PC-3 (cell line): ENCODE measurements around the gene COG5. TPM values are rescaled to one million over a fixed set of nuclear protein-coding genes. Genes with fewer than 3 reads are reported as not detected.

Experiments used
- ATAC-seq: fragments of 200-7000 bp; cut with Tn5 transposase; 2 replicates; pipeline ENCODE4 v1.9.1; 2020; ENCODE audit warnings: mild to moderate bottlenecking, moderate library complexity
- BruUV-seq: library from RNA; stranded (reverse); fragments of 400-500 nt; replicated peaks from 2 replicates; lab custom pipeline; 2021; lab: Mats Ljungman, UMichigan
- CTCF ChIA-PET: fragments of 300-600 bp; sonication (Branson Sonifier 250); formaldehyde crosslinking; loops from one replicate; lab custom pipeline; 2022; ENCODE audit warnings: antibody characterized with exemption; lab: Charles Lee
- POLR2A ChIA-PET: fragments of 300-600 bp; sonication (Branson Sonifier 250); formaldehyde crosslinking; loops from one replicate; lab custom pipeline; 2022; ENCODE audit warnings: antibody characterized with exemption; ENCODE audit not compliant: unreplicated experiment; lab: Charles Lee
- DNase-seq: peaks from one replicate; pipeline ENCODE4 v3.0.0-alpha.2; 2015
- H2AFZ ChIP-seq: fragments of 300-600 bp; sonication (generic); 2 replicates; pipeline ENCODE4 v1.6.0; 2016; ENCODE audit warnings: antibody characterized with exemption, low read length
- H3F3A ChIP-seq: fragments of 300-600 bp; sonication (generic); one replicate; pipeline ENCODE4 v1.6.0; 2017; ENCODE audit warnings: antibody characterized with exemption, low read length, control low read depth, mild to moderate bottlenecking; ENCODE audit not compliant: unreplicated experiment
- H3K27ac ChIP-seq: fragments of 300-600 bp; sonication (generic); 2 replicates; pipeline ENCODE4 v1.5.1; 2016; ENCODE audit warnings: mild to moderate bottlenecking, low read length
- H3K27me3 ChIP-seq: fragments of 300-600 bp; sonication (generic); 2 replicates; pipeline ENCODE4 v1.6.1; 2016; ENCODE audit warnings: low read length, mixed read lengths
- H3K36me3 ChIP-seq: fragments of 300-600 bp; sonication (generic); 2 replicates; pipeline ENCODE4 v1.6.1; 2016; ENCODE audit warnings: low read depth, mixed run types, low read length, mixed read lengths
- H3K4me1 ChIP-seq: fragments of 300-600 bp; sonication (generic); 2 replicates; pipeline ENCODE4 v1.5.1; 2016; ENCODE audit warnings: low read length; ENCODE audit not compliant: insufficient read depth
- H3K4me2 ChIP-seq: fragments of 300-600 bp; sonication (generic); 2 replicates; pipeline ENCODE4 v1.6.0; 2016; ENCODE audit warnings: low read length
- H3K4me3 ChIP-seq: fragments of 300-600 bp; sonication (generic); 2 replicates; pipeline ENCODE4 v1.5.1; 2016; ENCODE audit warnings: mild to moderate bottlenecking, low read length, mixed read lengths
- H3K79me2 ChIP-seq: fragments of 300-600 bp; sonication (generic); 2 replicates; pipeline ENCODE4 v1.6.1; 2017; ENCODE audit warnings: low read length, mixed read lengths
- H3K9ac ChIP-seq: fragments of 300-600 bp; sonication (generic); 2 replicates; pipeline ENCODE4 v1.6.0; 2016; ENCODE audit warnings: mild to moderate bottlenecking, low read length
- H3K9me2 ChIP-seq: fragments of 300-600 bp; sonication (generic); replicated peaks from 2 replicates; pipeline ENCODE4 v1.6.1; 2016; ENCODE audit warnings: mixed run types, low read length, mixed read lengths
- H3K9me3 ChIP-seq: fragments of 300-600 bp; sonication (generic); 2 replicates; pipeline ENCODE4 v1.6.1; 2016; ENCODE audit warnings: low read length, mixed read lengths
- H4K20me1 ChIP-seq: fragments of 300-600 bp; sonication (generic); 2 replicates; pipeline ENCODE4 v1.6.1; 2016; ENCODE audit warnings: low read length, mixed read lengths
- CTCF ChIP-seq: fragments of 300-600 bp; sonication (generic); conservative IDR thresholded peaks from 2 replicates; pipeline ENCODE4 v1.5.1; 2017; ENCODE audit warnings: antibody characterized with exemption, low read depth, mild to moderate bottlenecking, low read length
- EZH2 ChIP-seq: fragments of 300-600 bp; sonication (generic); IDR thresholded peaks from one replicate; pipeline ENCODE4 v1.6.1; 2017; ENCODE audit warnings: antibody characterized with exemption, mild to moderate bottlenecking, low read length; ENCODE audit not compliant: unreplicated experiment
- EZH2phosphoT487 ChIP-seq: fragments of 300-600 bp; sonication (generic); IDR thresholded peaks from 2 replicates; pipeline ENCODE4 v1.6.1; 2018; ENCODE audit warnings: mild to moderate bottlenecking, antibody characterized with exemption, low read length, borderline replicate concordance
- intact Hi-C: fragments of 100-400 bp; cut with micrococcal nuclease; formaldehyde crosslinking; loops from 2 replicates; pipeline ENCODE4 v1.9.0; 2023
- total RNA-seq: library from RNA; depleted of rRNA; stranded (reverse); fragments of >200 nt; gene quantifications from 2 replicates; pipeline ENCODE4 v1.2.3, GENCODE V29; 2014

COG5 gene
- total RNA-seq, 1 experiment from 2014 or later = 51.7 TPM

GRCh38 chr7:107353701-107354100 is 210.0 kb downstream of the COG5 start:
- POLR2A ChIA-PET = interaction anchor here (0.5 kb wide), 1 partner anchor 12 kb away, joined by 4 read pairs; no protein-coding TSS in a partner anchor
- no peak overlapping the region for H3K4me2 ChIP-seq

GRCh38 chr7:107345898-107346297 is 217.8 kb downstream of the COG5 start:
- H3K9ac ChIP-seq = no peak overlapping the region
- no peaks in the 10 kb centered on the region for H3K4me1 ChIP-seq
- no peaks in the 10 kb centered on the region for H3K79me2 ChIP-seq
- H4K20me1 ChIP-seq = no peaks in the 10 kb centered on the region
- BruUV-seq = no TSS peak
- ChIA-PET CTCF (no interaction called here), POLR2A (no interaction called here)
- H3K27ac ChIP-seq = no peak overlapping the region
- H3F3A ChIP-seq = no peaks in the 10 kb centered on the region
- no peaks in the 10 kb centered on the region for H3K9me2 ChIP-seq
- no peak overlapping the region for H2AFZ ChIP-seq
- no peaks in the 10 kb centered on the region for H3K9me3 ChIP-seq
- ATAC-seq (no peak), DNase-seq (no peak)
- H3K4me3 ChIP-seq = no peak overlapping the region
- no peak overlapping the region for H3K4me2 ChIP-seq
- intact Hi-C loops = no loop called here
- H3K27me3 ChIP-seq = no peaks in the 10 kb centered on the region
- no peaks in the 10 kb centered on the region for H3K36me3 ChIP-seq
- TF ChIP-seq CTCF = no peak
- no peak for TF ChIP-seq EZH2
- TF ChIP-seq EZH2phosphoT487 = no peak

More at GRCh38 chr7:107353701-107354100, 210.0 kb downstream of the COG5 start:
- no peaks in the 10 kb centered on the region for H3F3A ChIP-seq
- no peak overlapping the region for H3K9ac ChIP-seq
- H3K9me3 ChIP-seq = no peaks in the 10 kb centered on the region
- H3K4me1 ChIP-seq = 0 out of 2 replicates have a peak, but pooled peaks cover 5% of the 10 kb centered on the region
- no TSS peak for BruUV-seq
- ATAC-seq = no peak
- H3K36me3 ChIP-seq = no peaks in the 10 kb centered on the region
- H3K79me2 ChIP-seq = no peaks in the 10 kb centered on the region
- no peak overlapping the region for H3K27ac ChIP-seq
- CTCF ChIA-PET = no interaction called here
- DNase-seq = no peak
- intact Hi-C loops = no loop called here
- no peaks in the 10 kb centered on the region for H4K20me1 ChIP-seq
- TF ChIP-seq EZH2phosphoT487 (no peak), CTCF (no peak), EZH2 (no peak)
- H3K4me3 ChIP-seq = no peak overlapping the region
- no peaks in the 10 kb centered on the region for H3K9me2 ChIP-seq
- no peaks in the 10 kb centered on the region for H3K27me3 ChIP-seq
- H2AFZ ChIP-seq = no peak overlapping the region

GRCh38 chr7:107344799-107345198 is 218.9 kb downstream of the COG5 start:
- no peak for DNase-seq
- H3K36me3 ChIP-seq = no peaks in the 10 kb centered on the region
- no peaks in the 10 kb centered on the region for H3K9me3 ChIP-seq
- no peak overlapping the region for H2AFZ ChIP-seq
- no peaks in the 10 kb centered on the region for H3K4me1 ChIP-seq
- intact Hi-C loops = no loop called here
- H3K9ac ChIP-seq = no peak overlapping the region
- no peaks in the 10 kb centered on the region for H3K79me2 ChIP-seq
- TF ChIP-seq CTCF (no peak), EZH2phosphoT487 (no peak), EZH2 (no peak)
- ATAC-seq = no peak
- no peak overlapping the region for H3K4me2 ChIP-seq
- ChIA-PET POLR2A (no interaction called here), CTCF (no interaction called here)
- no peak overlapping the region for H3K27ac ChIP-seq
- no peaks in the 10 kb centered on the region for H3K9me2 ChIP-seq
- H3K4me3 ChIP-seq = no peak overlapping the region
- no peaks in the 10 kb centered on the region for H3K27me3 ChIP-seq
- no peaks in the 10 kb centered on the region for H4K20me1 ChIP-seq
- no peaks in the 10 kb centered on the region for H3F3A ChIP-seq
- no TSS peak for BruUV-seq
